ENCODE data around the gene RAD21L1.

The RAD21L1 gene

GRCh38 chr20:1198751-1199150 is 27.1 kb upstream of the RAD21L1 start:
- Histone ChIP-seq H3K27ac (no peak overlapping the region), H3K4me3 (no peak overlapping the region)

DNA sequence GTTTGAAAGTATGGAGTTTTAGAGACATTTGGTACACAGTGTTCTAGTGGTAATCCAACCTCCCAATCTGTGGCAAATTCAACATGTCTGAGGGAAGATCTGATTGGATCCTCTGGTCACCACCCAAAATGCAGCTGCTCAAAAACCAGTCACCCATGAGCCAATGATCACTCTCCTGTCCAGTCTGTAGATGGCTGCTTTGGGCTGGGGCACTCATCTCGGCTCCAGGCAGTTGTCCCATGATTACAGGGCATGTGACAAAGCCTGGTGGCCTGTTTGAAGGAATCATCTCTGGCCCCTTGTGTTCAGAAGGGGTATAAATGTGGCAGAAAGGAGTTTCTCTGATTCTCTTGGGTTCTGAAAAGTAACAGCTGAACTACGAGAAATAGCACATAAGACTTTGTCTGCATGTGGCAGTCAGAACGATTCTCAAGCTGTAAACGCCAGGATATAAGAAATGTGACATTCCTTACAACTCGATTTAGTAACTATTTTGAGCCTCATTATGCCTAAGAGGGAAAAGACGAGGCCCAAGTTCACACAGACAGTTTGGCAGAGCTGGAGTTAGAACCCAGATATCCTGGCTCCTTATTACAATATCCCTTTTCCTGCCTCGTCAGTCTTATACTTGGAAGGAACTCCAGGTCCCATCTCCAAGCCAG is 26.5 kb upstream of the RAD21L1 start:
- H3K4me3 ChIP-seq: no peak overlapping the region
- H3K27ac ChIP-seq: peak overlapping the region in 1 of 21 experiments; percentile 22

DNA sequence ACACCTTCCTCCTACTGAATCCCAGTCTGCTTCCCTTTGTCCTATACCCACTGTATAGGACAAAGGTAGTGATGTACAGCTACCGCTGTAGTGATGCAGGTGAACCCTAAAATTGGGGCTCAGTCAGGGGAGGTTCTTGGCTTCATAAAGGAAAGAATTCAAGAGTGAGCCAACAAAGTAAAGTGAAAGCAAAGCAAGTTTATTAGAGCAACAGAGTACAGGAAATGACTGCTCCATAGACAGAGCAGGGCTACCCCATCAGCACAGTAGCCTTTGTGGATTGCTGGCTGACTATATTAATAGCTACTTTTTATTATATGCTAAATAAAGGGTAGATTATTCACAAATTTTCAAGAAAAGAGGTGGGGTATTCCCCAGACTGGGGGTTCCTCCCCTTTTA is 25.9 kb upstream of the RAD21L1 start:
- peak overlapping the region in 1 of 21 experiments; percentile 22 for H3K27ac ChIP-seq

GRCh38 chr20:1202762-1203504 is 22.9 kb upstream of the RAD21L1 start, which contains the start of gene C20orf202:
TSS of gene C20orf202 (plus strand) at chr20:1203454. CDS start at chr20:1203586, 132 bp downstream.
- peak within 1 kb of the TSS in 10 of 21 experiments; percentile 1 to 45 (median 26) for H3K27ac ChIP-seq
- H3K4me3 ChIP-seq: no peak within 1 kb of the TSS

More for the DNA sequence above, 25.9 kb upstream of the RAD21L1 start:
- H3K4me3 ChIP-seq: no peak overlapping the region

DNA sequence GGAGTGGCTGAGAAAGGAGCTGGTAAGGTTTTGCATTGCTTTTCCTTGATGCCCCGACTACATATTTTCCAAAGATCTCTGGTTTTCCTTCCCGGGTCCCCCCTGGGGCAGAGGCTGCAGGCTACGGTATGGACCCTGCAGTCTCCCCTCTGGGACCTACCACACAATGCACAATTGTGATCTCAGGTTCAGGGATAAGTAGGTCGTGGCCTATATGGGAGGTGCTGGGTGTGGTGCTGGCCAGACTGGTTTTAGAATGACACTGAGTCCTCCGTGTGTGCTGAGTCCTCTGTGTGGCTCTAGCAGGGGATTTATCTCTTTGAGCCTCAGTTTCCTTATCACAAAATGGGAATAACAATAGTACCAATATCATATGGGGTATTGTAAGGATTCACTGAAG is 22.2 kb upstream of the RAD21L1 start:
- H3K27ac ChIP-seq: peak overlapping the region in 10 of 21 experiments; percentile 1 to 45 (median 26)
- no peak overlapping the region for H3K4me3 ChIP-seq

DNA sequence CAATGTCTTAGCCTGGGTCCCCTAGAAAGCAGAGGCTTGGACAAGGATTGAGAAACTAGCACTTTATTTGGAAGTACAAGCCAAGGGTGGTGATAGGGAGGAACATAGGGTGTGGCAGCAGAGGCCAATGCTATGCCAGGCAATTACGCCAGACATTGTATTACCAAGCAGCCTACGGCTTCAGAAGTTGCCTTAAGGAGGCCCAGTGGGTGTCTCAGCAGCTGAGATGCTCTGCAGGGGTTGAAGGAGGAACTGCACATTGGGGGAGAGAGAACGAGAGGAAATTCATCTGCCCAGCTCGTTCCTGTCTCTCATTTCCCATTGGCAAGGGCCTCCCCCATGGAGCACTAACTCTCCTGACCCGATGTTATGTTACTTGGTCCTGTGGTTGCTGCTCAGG is 21.7 kb upstream of the RAD21L1 start:
- peak overlapping the region in 5 of 21 experiments; percentile 1 to 45 (median 32) for H3K27ac ChIP-seq
- H3K4me3 ChIP-seq: no peak overlapping the region

DNA sequence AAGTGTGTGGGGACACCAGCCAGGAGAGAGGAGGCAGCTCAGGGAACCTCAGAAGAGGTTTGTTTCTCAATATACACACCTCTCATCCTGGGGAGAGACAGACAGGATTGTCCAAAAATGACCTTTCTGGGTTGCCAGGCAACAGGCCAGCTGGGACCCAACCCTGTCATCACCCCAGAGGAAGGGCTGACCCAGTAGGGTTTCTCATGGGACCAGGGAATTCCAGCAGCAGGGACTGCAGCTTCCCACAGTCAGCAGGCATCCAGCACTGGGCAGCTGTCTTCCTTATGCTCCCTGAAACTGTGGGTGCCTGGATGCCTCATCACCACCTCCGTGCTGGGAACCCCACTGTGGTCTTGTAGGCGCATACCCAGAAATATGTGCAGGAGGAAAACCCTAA is 21.3 kb upstream of the RAD21L1 start:
- H3K27ac ChIP-seq: peak overlapping the region in 2 of 21 experiments; percentile 1 to 45

GRCh38 chr20:1205802-1206201 is 20.0 kb upstream of the RAD21L1 start:
- Histone ChIP-seq H3K4me3 (no peak overlapping the region), H3K27ac (no peak overlapping the region)

More for the DNA sequence above, 21.3 kb upstream of the RAD21L1 start:
- H3K4me3 ChIP-seq: no peak overlapping the region

DNA sequence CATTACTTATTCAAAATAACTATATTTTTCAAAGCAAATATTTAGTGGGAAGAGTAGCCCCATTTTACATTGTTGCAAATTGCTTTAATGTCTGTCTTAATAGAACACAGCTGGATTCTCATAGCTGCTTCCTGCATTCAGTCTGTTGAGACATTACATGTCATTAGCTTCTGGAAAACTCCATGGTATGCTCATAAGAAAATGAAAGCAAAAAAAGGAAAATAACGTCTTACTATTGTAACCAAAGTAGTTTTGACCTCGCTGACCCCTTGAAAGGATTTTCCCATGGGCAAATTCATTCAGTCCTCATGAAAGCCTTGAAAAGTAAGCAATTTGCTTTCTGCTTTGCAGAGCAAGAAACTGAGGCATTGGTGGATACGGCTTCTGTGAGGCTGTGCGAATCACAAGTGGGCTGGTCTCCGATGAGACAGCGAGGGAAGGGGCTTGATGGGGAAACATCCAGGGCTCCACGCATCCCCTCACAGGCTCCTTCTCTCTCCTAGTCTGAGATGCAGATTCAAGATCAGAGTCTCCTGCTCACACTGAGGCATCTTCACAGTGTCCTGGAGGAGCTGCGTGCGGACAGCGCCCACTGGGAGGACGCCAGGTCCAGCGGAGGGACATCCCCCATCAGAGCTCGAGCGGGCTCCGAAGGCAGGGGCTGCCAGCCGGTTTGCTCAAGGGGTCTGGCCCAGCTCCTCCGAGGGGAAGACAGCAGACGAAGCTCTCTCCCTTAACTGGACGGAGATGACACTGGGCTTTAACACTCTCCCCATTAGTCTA is 19.3 kb upstream of the RAD21L1 start:
- Histone ChIP-seq H3K27ac (peak overlapping the region in 1 of 21 experiments; percentile 28), H3K4me3 (no peak overlapping the region)

GRCh38 chr20:1207293-1207878 is 18.5 kb upstream of the RAD21L1 start:
- H3K4me3 ChIP-seq: no peak overlapping the region
- H3K27ac ChIP-seq: no peak overlapping the region

DNA sequence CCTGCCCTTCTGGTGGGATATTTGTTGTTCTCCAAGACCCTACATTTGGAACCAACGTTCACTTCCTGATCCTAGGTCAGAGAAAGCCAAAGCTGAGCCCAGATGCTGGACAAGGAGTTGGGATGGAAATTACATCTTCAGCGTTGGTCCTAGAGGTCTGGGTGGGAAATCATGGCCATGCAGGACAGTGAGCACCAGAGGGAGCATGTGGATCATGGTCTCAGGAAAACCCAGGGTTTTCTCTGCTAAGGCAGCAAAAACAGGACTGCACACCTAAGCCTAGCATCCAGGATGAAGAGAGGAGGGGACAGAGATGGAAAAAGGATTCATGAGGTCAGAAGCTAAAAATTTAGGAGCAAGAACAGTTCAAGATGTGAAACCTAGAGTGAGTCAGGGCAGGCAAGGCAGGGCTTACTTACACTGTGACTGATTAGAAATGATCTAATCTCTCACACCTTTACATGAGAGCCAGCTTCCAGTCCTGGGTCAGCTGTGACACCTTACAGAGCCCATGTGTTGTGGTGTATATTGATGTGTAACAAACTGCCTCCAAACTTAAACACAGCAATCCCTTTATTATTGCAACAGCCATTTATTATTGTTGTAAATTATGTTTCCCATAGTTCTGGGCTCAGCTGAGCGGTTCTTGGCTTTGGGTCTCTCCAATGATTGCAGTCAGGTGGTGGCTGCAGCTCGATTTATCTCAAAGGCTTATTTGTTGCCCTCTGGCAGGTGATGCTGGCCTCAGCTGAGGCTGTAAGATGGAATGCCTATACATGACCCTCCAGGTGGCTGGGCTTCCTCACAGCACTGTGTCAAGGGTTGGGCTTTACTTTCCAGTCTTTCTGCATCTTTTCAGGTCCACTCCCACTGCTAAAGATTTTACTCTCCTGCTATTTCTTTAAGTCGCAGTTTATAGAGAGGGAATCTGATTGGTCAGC is 16.1 kb upstream of the RAD21L1 start:
- Histone ChIP-seq H3K27ac (no peak overlapping the region), H3K4me3 (no peak overlapping the region)

DNA sequence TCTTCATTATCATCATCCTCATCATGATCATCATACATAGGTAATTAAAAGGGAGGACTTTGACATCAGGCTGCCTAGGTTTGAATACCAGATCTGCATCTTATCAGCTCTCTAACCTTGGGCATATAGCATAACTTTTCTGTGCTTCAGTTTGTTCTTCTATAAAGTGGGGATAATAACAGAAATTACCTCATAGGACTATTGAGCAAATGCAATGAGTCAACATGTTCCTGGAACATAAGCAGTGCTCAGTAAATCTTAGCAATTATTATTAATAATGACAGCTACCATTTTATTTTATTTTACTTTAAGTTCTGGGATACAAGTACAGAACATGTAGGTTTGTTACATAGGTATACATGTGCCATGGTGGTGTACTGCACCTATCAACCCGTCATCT is 15.3 kb upstream of the RAD21L1 start:
- Histone ChIP-seq H3K4me3 (no peak overlapping the region), H3K27ac (no peak overlapping the region)

DNA sequence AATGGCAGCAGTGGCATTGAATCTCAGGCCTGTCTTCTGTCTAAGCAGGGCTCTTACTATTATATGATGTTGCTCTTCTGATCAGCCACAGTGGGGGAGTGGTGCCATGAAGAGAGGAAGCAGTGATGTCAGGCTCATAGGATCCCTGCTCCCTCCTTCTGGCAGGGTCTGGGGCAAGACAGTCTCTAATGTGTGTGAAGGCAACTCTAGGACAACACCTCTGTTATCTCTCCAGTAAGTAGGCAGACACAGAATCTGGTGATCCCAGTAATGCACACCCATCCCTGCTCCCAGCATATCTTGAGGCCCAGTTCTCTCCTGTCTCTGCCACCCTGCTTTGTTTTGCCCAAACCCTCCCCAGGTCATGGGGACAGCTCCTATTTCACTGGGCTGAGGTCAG is 13.8 kb upstream of the RAD21L1 start:
- H3K4me3 ChIP-seq: no peak overlapping the region

GRCh38 chr20:1212607-1213396 is 13.0 kb upstream of the RAD21L1 start:
- no peak overlapping the region for H3K4me3 ChIP-seq
- no peak overlapping the region for H3K27ac ChIP-seq

More for the DNA sequence above, 13.8 kb upstream of the RAD21L1 start:
- H3K27ac ChIP-seq: no peak overlapping the region

- no peak overlapping the region for H3K4me3 ChIP-seq
- no peak overlapping the region for H3K27ac ChIP-seq
These were observed 11.0 kb upstream of the RAD21L1 start for GRCh38 chr20:1214838-1215261.

DNA sequence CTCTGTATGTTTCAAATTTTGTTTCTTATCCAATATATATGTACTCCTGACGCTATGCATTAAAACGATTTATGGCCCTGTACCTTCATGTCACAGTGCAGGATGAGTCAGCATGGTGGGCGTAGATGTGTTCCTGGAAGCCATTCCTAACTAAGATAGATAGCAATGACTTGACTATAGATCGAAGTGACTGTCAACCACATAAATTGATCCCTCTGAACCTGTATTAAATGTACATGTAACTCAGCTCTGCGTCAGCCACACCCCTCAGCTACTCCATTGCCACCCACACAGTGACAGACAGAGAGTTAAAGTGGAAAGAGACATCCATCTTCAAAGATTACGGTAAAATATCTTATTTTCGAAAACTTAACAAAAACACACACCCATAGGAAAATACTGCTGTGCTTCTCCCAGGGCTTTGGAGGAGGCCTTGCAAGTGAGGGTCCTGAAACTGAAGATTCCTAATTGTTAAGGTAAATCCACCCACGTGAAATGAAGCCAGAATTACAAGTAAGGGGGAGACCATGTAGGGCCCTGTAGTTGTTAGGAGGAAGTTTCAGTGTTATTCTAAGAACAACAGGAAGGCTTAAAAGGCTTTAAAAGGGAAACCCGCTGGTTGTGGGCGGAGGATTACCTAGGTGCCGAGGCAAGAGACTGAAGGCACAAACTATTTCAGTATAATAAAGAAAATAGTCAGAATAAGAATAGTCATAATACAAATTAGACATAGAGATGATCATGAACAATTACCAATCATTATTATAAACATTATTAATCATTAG is 10.3 kb upstream of the RAD21L1 start:
- Histone ChIP-seq H3K4me3 (no peak overlapping the region), H3K27ac (no peak overlapping the region)
